Measurements from ENCODE around the gene SEC22A. TPM values are rescaled to one million over a fixed set of nuclear protein-coding genes. Genes with fewer than 3 reads are reported as not detected.

The SEC22A gene
- total and polyA plus RNA-seq, 5 donors from 2014 or later: 14.9 to 23.1 (median 20.1) TPM

DNA sequence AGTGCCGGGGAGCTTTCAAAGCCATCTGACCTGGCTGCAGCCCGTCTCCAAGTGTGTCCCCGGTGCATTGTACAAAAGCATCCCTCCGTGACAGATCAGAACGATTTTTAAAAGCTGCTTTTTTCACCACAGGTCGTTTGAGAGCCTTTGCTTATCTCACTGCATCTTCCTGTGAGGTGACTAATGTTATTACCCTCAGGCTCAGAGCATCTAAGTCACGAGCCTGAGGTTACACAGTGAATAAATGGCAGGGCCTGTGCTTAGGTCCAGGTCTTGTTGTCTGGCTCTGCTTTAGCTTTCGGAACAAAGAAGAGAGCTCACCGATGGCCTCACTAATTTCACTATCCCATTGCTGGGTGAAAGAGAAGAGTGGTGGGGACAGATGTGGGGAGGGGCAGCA lies 83.3 kb downstream of the SEC22A start:
- Histone ChIP-seq H3K36me3 (ENCODE audit: control insufficient read depth, insufficient read depth, low read length) (no peaks in the 10 kb centered on the region), H3K27ac (ENCODE audit: insufficient read depth, low read length, poor library complexity, severe bottlenecking) (no peak overlapping the region), H3K27me3 (ENCODE audit: control insufficient read depth, insufficient read depth, low read length) (no peaks in the 10 kb centered on the region), H3K4me1 (ENCODE audit: control insufficient read depth, insufficient read depth, low read length, poor library complexity, severe bottlenecking) (no peaks in the 10 kb centered on the region), H3K4me3 (ENCODE audit: low read depth, low read length) (no peak overlapping the region), H3K9me3 (ENCODE audit: control insufficient read depth in 2 of 2, low read length in 2 of 2) (no peaks in the 10 kb centered on the region)
- peaks cover 14% of the 10 kb centered on the region for H3K36me3 Mint-ChIP-seq
- H3K27me3 Mint-ChIP-seq: no peaks in the 10 kb centered on the region
- DNase-seq: no peak
- no peak overlapping the region for H3K4me3 Mint-ChIP-seq
- H3K9me3 Mint-ChIP-seq: peaks cover 0 to 1% (median 0%) of the 10 kb centered on the region in 7 donors
- H3K27ac Mint-ChIP-seq: no peak overlapping the region
- ATAC-seq (ENCODE audit: low read depth in 2 of 2): no peak
- peaks cover 0 to 4% (median 0%) of the 10 kb centered on the region in 4 donors for H3K4me1 Mint-ChIP-seq

DNA sequence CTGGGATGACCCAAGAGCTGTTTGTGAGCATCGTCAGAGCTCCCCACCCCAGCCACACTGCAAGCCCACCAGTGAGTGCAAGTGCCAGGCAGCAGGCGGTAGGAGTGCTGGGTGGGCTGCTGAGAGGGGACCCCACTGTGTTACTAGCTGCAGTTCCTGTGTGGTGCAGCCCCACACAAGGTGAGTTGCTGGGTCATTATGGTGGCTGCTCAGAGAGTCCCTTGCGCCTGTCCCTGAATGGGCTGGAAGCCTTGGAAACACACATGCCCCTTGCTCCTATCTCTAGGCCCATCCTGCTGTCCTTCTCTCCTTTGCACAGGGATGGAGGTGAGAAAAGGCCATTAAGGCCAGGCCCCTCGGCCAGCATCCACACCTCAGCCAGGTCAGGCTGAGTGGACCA lies 83.7 kb downstream of the SEC22A start:
- Histone ChIP-seq H3K36me3 (ENCODE audit: control insufficient read depth, insufficient read depth, low read length) (no peaks in the 10 kb centered on the region), H3K4me3 (ENCODE audit: low read depth, low read length) (no peak overlapping the region), H3K4me1 (ENCODE audit: control insufficient read depth, insufficient read depth, low read length, poor library complexity, severe bottlenecking) (no peaks in the 10 kb centered on the region), H3K27me3 (ENCODE audit: control insufficient read depth, insufficient read depth, low read length) (no peaks in the 10 kb centered on the region), H3K9me3 (ENCODE audit: control insufficient read depth in 2 of 2, low read length in 2 of 2) (no peaks in the 10 kb centered on the region), H3K27ac (ENCODE audit: insufficient read depth, low read length, poor library complexity, severe bottlenecking) (no peak overlapping the region)
- no peaks in the 10 kb centered on the region for H3K27me3 Mint-ChIP-seq
- H3K27ac Mint-ChIP-seq: no peak overlapping the region
- H3K4me3 Mint-ChIP-seq: no peak overlapping the region
- DNase-seq (no peak), ATAC-seq (ENCODE audit: low read depth in 2 of 2) (no peak)
- peaks cover 0 to 1% (median 0%) of the 10 kb centered on the region in 7 donors for H3K9me3 Mint-ChIP-seq
- peaks cover 0 to 4% (median 0%) of the 10 kb centered on the region in 4 donors for H3K4me1 Mint-ChIP-seq
- H3K36me3 Mint-ChIP-seq: peaks cover 12% of the 10 kb centered on the region

DNA sequence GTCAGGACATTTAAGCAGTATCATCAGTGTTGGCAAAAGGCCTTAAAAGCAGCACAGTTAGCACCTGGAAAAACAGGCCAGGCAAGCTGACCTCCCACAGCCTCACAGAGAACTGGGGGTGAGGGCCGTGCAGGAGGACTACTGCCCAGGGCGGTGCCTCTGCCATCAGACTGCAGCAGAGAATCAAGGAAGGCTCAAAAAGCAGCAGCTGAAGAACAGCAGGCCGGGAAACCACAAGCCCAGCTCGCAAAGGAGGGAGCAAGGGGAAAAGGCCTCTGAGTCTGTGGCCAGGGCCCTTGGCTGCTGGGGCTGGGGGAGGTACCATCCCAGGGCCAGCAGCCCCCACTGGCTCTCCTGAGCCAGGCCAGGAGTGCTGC lies 84.2 kb downstream of the SEC22A start:
- H3K4me1 ChIP-seq (ENCODE audit: control insufficient read depth, insufficient read depth, low read length, poor library complexity, severe bottlenecking): no peaks in the 10 kb centered on the region
- no peak overlapping the region for H3K4me3 Mint-ChIP-seq
- no peaks in the 10 kb centered on the region for H3K27me3 Mint-ChIP-seq
- no peak overlapping the region for H3K4me3 ChIP-seq (ENCODE audit: low read depth, low read length)
- peaks cover 0 to 1% (median 0%) of the 10 kb centered on the region in 7 donors for H3K9me3 Mint-ChIP-seq
- H3K27ac ChIP-seq (ENCODE audit: insufficient read depth, low read length, poor library complexity, severe bottlenecking): no peak overlapping the region
- H3K36me3 Mint-ChIP-seq: peaks cover 10% of the 10 kb centered on the region
- peaks cover 0 to 4% (median 0%) of the 10 kb centered on the region in 4 donors for H3K4me1 Mint-ChIP-seq
- peak in 1 of 2 donors; percentile 21 for ATAC-seq (ENCODE audit: low read depth in 2 of 2)
- H3K27me3 ChIP-seq (ENCODE audit: control insufficient read depth, insufficient read depth, low read length): no peaks in the 10 kb centered on the region
- H3K27ac Mint-ChIP-seq: no peak overlapping the region
- DNase-seq: no peak
- H3K36me3 ChIP-seq (ENCODE audit: control insufficient read depth, insufficient read depth, low read length): no peaks in the 10 kb centered on the region
- no peaks in the 10 kb centered on the region for H3K9me3 ChIP-seq (ENCODE audit: control insufficient read depth in 2 of 2, low read length in 2 of 2)

DNA sequence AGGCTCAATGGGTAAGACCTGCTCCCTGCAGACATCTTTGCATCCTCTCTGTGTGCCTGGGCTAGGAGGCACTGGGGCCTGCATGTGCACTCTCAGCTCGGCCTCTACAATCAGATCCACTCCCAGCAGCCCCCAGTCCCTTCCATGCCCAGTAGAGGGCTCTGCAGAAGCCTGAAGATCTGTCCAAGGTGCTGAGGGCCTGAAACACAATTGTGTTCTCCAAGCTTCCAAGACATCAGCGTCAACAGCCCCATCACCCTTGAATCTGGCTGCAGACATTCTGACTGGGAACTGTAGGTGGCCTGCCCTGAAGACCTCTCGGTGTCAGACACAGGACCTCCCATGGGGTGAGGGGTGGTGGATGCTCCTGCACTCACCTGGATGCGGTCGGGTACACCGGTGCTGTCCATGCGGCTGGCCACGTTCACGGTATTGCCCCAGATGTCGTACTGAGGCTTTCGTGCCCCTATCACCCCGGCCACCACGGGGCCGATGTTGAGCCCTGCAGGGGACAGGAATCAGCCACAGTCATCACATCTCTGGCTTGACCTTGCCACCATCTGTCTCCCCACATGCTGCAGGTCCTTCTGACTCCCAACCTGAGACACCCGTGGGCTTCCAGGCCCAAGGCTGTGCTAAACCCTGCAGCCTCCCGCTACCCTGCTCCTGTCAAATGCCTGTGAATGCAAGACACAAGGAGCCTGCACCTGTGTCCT lies 84.7 kb downstream of the SEC22A start:
- H3K36me3 ChIP-seq (ENCODE audit: control insufficient read depth, insufficient read depth, low read length): no peaks in the 10 kb centered on the region
- peak in 1 of 2 donors; percentile 28 for ATAC-seq (ENCODE audit: low read depth in 2 of 2)
- H3K27me3 ChIP-seq (ENCODE audit: control insufficient read depth, insufficient read depth, low read length): no peaks in the 10 kb centered on the region
- H3K4me1 ChIP-seq (ENCODE audit: control insufficient read depth, insufficient read depth, low read length, poor library complexity, severe bottlenecking): no peaks in the 10 kb centered on the region
- H3K36me3 Mint-ChIP-seq: peaks cover 5% of the 10 kb centered on the region
- H3K9me3 ChIP-seq (ENCODE audit: control insufficient read depth in 2 of 2, low read length in 2 of 2): no peaks in the 10 kb centered on the region
- peaks cover 0 to 4% (median 0%) of the 10 kb centered on the region in 4 donors for H3K4me1 Mint-ChIP-seq
- H3K27me3 Mint-ChIP-seq: no peaks in the 10 kb centered on the region
- no peak overlapping the region for H3K4me3 ChIP-seq (ENCODE audit: low read depth, low read length)
- peak in 2 of 3 donors; percentile 16 to 56 for DNase-seq
- H3K4me3 Mint-ChIP-seq: no peak overlapping the region
- no peak overlapping the region for H3K27ac Mint-ChIP-seq
- peaks cover 0 to 1% (median 0%) of the 10 kb centered on the region in 7 donors for H3K9me3 Mint-ChIP-seq
- H3K27ac ChIP-seq (ENCODE audit: insufficient read depth, low read length, poor library complexity, severe bottlenecking): no peak overlapping the region

DNA sequence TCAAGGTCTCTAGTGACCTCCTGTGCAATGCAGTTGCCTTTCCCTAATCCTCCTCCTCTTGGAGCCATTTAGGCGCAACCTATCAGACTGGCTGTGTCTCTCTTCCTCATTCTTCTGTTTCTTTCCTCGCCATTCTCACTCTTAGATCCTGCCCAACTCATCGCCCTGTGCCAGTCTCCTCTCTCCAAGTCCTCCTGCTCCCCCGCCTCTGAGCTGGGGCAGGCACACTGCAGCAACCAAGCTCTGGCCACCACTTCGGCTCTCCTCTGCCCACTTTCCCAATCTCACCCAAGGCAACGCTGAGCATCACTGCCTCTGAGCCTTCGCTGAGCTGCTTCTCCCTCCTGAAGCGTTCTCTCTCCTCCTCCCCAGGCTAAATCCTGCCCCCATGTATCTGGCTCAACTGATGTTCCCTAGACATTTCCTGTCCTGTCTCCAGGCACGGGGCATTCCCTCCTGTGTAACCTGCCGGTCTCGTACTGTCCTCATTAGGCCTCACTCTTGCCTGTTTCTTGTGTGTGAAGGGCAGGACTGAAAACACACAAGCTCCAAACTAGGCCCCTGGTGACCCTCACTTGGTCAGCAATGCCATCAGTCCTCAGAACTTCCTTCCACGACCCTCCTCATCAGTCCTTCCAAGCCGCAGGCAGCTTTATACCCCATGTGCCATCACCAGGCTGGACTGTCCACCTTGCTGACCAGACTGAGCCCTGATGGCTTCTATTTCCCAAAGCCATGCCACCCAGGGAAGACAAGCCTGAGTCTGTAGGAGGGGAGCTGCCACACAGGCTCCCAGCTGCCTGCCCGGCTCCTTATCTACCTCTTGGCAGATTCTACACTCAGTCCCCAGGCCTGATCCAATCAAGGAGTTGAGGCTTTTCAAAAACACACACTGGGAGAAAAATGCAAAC lies 85.6 kb downstream of the SEC22A start:
- peaks cover 0 to 1% (median 0%) of the 10 kb centered on the region in 7 donors for H3K9me3 Mint-ChIP-seq
- Histone ChIP-seq H3K27ac (ENCODE audit: insufficient read depth, low read length, poor library complexity, severe bottlenecking) (no peak overlapping the region), H3K36me3 (ENCODE audit: control insufficient read depth, insufficient read depth, low read length) (no peaks in the 10 kb centered on the region), H3K9me3 (ENCODE audit: control insufficient read depth in 2 of 2, low read length in 2 of 2) (no peaks in the 10 kb centered on the region), H3K4me3 (ENCODE audit: low read depth, low read length) (no peak overlapping the region), H3K4me1 (ENCODE audit: control insufficient read depth, insufficient read depth, low read length, poor library complexity, severe bottlenecking) (no peaks in the 10 kb centered on the region), H3K27me3 (ENCODE audit: control insufficient read depth, insufficient read depth, low read length) (no peaks in the 10 kb centered on the region)
- H3K27me3 Mint-ChIP-seq: no peaks in the 10 kb centered on the region
- no peaks in the 10 kb centered on the region for H3K36me3 Mint-ChIP-seq
- DNase-seq: no peak
- peaks cover 0 to 4% (median 0%) of the 10 kb centered on the region in 4 donors for H3K4me1 Mint-ChIP-seq
- no peak for ATAC-seq (ENCODE audit: low read depth in 2 of 2)
- no peak overlapping the region for H3K4me3 Mint-ChIP-seq
- no peak overlapping the region for H3K27ac Mint-ChIP-seq

DNA sequence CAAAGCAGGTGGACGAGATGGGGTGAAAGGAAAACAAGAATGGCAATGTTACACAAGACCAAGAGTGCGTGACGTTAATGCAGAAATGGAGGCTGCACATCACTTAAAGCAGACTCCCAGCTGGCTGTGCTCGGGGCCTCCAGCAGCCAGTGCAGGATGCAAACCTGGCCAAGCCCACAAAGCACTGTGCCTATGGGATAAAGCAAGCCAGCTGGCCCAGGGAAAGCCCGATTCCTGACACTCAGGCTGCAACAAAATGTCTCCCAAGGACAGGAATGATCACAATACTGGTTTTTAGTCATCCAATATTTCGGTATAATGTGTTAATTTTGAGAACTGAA lies 86.2 kb downstream of the SEC22A start:
- ATAC-seq (ENCODE audit: low read depth in 2 of 2): no peak
- Histone ChIP-seq H3K4me3 (ENCODE audit: low read depth, low read length) (no peak overlapping the region), H3K27me3 (ENCODE audit: control insufficient read depth, insufficient read depth, low read length) (no peaks in the 10 kb centered on the region), H3K4me1 (ENCODE audit: control insufficient read depth, insufficient read depth, low read length, poor library complexity, severe bottlenecking) (no peaks in the 10 kb centered on the region), H3K9me3 (ENCODE audit: control insufficient read depth in 2 of 2, low read length in 2 of 2) (no peaks in the 10 kb centered on the region), H3K27ac (ENCODE audit: insufficient read depth, low read length, poor library complexity, severe bottlenecking) (no peak overlapping the region), H3K36me3 (ENCODE audit: control insufficient read depth, insufficient read depth, low read length) (no peaks in the 10 kb centered on the region)
- no peak for DNase-seq
- no peaks in the 10 kb centered on the region for H3K9me3 Mint-ChIP-seq
- H3K27ac Mint-ChIP-seq: no peak overlapping the region
- H3K27me3 Mint-ChIP-seq: no peaks in the 10 kb centered on the region
- no peaks in the 10 kb centered on the region for H3K36me3 Mint-ChIP-seq
- H3K4me1 Mint-ChIP-seq: peaks cover 0 to 4% (median 0%) of the 10 kb centered on the region in 4 donors
- no peak overlapping the region for H3K4me3 Mint-ChIP-seq

DNA sequence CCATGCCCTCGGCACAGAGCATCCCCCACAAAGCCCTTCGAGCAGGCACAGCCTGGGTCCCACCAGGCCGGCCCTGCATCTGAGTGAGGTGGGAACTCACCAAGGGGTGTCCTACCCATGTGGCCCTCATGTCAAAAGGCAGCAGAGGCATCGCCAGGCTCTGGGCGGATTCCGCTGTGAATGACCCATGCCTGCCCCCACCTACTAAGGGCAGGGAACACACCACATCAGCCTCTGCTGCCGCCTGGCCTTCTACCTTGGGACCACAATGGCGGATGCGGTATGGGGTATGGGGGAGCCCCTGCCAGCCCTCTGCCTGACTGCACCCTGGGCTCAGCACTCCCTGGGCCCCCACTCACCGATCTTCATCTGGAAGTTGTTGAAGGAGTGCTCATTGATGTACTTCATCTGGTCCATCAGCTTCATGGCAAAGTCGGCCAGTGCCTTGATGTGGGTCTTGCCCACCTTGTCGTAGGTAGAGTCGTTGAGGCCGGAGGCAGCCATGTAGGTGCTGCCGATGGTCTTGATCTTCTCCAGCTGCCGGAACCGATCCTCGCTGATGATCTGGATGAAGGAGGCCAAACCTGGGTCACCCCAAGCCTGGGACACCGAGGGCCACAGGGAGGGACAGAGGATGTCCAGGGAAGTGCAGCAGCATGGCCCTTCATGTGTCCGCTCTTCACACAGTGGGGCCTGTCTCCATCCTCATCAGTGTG lies 87.8 kb downstream of the SEC22A start:
- ATAC-seq (ENCODE audit: low read depth in 2 of 2) (no peak), DNase-seq (no peak)
- no peaks in the 10 kb centered on the region for H3K27me3 ChIP-seq (ENCODE audit: control insufficient read depth, insufficient read depth, low read length)
- Mint-ChIP-seq H3K27ac (no peak overlapping the region), H3K9me3 (no peaks in the 10 kb centered on the region), H3K27me3 (peaks cover 3% of the 10 kb centered on the region), H3K4me1 (peaks cover 0 to 4% (median 0%) of the 10 kb centered on the region in 4 donors), H3K36me3 (no peaks in the 10 kb centered on the region), H3K4me3 (no peak overlapping the region)
- H3K36me3 ChIP-seq (ENCODE audit: control insufficient read depth, insufficient read depth, low read length): no peaks in the 10 kb centered on the region
- no peaks in the 10 kb centered on the region for H3K4me1 ChIP-seq (ENCODE audit: control insufficient read depth, insufficient read depth, low read length, poor library complexity, severe bottlenecking)
- no peak overlapping the region for H3K4me3 ChIP-seq (ENCODE audit: low read depth, low read length)
- no peak overlapping the region for H3K27ac ChIP-seq (ENCODE audit: insufficient read depth, low read length, poor library complexity, severe bottlenecking)
- no peaks in the 10 kb centered on the region for H3K9me3 ChIP-seq (ENCODE audit: control insufficient read depth in 2 of 2, low read length in 2 of 2)
